HG03280 (cell line): ENCODE measurements around the gene HSD3B2.
A peak's percentile ranks its signal among the peaks of the same experiment; 100 is the strongest.
"Not testable (repeated sequence)": the region's sequence is repeated elsewhere in the genome, so short reads cannot be mapped to it uniquely, and the experiment has no call there.

Source experiments
- ATAC-seq: cut with Tn5 transposase; IDR thresholded peaks from one replicate; pipeline ENCODE4 v1.9.1; 2021; ENCODE audit warnings: mild to moderate bottlenecking, moderate library complexity; ENCODE audit not compliant: unreplicated experiment

Gene HSD3B2

DNA sequence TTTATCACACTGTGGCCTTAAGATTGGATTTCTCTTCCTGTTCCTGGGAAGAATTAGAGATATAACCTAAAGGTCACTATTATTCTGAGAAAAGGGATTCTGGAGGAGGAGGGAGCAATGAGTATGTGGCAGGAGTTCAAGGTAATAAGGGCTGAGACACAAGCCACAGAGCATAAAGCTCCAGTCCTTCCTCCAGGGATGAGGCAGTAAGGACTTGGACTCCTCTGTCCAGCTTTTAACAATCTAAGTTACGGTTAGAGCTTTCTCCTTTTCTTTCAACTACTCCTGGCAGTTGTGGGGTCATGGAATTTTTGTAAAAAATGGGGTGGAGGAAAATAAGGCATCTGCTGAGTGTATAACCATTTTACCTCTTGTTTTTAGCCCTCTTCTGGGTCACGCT is at the start of gene HSD3B2:
Gene HSD3B2 (plus strand): TSS at position 201 of the 400 bp plus-strand sequence. CDS start 270 bp downstream, outside the sequence.
- no peak for ATAC-seq

DNA sequence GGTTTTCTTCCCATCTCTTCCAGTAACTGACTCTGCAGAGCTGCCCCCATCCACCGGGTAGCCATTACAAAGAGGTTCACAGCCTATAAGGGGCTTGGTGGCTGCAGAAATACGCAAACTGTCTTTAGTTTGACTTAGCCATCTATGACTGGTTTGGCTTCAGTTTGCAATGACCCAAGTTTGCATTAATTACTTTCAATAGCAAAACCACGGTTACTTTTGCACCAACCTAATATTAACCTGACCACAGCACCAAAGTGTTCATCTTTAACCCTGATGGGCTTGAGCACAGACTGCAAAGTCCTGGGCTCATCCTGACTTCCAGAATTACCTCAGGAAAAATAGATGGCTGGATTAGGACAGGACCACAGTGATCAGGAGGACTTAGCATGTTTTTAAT is 48.5 kb upstream of the HSD3B2 start:
- ATAC-seq: peak; percentile 54

DNA sequence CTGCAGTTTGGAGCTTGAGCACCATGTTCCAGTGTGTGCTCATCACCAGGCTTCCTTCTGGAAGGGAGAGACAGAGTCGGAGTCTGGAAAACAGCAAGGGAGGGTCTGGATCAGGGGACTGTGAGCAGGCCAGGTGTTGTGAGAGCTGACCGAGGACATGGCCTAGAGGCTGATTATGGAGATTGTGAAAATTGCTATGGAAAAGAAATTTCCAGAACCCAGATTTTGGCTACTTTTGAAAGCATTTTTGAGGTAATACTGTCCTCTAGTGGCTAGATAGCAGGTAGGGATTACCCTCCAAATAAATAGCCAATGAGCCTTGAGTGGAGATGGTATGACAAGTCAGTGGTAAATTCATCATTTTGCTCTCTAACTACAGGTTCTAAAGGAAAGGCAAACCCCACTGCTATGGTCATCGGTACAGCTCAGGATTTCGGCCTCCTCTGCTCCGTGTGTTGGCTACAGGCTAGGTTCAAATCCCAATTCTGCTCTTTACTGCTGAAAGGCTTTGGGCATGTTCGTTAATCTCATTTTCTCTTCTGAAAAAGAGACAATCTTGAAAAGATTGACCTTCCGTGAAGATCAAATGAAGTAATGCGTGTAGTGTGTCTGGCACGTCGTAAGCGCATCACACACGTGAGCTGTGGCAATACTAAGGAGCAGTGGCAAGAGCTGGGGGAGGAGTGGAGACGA is 47.4 kb upstream of the HSD3B2 start:
- ATAC-seq: no peak

DNA sequence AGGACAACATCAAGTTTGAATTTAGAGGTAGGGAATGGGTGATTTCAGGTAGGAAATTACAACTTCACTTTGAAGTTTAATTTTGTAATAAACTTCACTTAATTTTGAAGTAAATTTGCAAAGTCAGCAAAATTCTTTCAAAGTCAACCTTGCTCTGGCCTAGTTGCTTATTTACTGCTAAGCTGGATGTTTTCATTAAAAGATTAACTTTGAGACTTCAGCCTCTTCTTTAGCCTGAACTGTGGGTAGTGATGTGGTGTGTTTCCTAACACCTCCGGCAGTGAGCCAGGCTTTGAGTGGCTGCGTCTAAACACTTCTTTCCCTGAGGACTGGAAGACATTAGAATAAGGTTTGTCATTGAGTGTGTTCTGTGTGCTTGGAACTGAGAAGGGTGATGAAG is 46.4 kb upstream of the HSD3B2 start, which contains the start of gene HAO2:
Gene HAO2 (plus strand): TSS at position 232 of the 400 bp plus-strand sequence. CDS start 12,301 bp downstream, outside the sequence.
- no peak for ATAC-seq

DNA sequence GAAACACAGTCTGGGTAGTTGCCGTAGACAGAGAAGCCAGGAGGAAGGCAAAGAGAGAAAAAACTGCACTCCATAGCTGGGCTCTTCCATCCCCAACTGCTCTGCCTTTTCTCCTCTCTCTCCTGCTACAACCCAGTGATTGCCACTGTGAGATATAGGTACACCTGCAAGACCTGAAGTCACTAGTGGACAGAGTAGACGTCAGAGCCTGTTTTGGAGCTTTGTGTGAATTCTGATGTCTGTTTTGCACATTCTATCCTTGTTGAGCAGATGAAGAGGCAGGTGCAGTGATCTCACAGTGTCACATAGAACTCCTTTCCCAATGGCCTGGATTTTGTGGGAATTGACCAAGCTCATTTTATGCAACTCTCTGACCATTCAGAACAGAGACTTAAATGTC is 44.2 kb upstream of the HSD3B2 start:
- no peak for ATAC-seq

DNA sequence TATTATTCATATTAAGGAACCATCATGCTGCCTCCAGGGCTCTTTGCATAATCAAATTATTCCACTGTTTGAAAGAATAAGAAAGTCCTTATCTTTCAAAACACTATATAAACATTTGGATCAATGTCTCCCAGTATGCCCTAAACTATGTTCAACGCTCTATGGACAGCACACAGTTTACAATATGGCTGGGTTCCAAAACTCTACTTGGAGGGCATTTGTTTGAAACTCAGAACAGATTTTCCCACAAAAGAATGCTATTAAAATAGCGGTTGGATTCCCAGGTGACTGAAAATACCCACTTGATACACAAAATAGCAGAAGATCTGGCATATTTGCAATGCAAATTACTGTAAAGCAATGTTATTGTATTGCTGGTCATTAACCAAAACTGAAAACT is 43.1 kb upstream of the HSD3B2 start:
- no peak for ATAC-seq

DNA sequence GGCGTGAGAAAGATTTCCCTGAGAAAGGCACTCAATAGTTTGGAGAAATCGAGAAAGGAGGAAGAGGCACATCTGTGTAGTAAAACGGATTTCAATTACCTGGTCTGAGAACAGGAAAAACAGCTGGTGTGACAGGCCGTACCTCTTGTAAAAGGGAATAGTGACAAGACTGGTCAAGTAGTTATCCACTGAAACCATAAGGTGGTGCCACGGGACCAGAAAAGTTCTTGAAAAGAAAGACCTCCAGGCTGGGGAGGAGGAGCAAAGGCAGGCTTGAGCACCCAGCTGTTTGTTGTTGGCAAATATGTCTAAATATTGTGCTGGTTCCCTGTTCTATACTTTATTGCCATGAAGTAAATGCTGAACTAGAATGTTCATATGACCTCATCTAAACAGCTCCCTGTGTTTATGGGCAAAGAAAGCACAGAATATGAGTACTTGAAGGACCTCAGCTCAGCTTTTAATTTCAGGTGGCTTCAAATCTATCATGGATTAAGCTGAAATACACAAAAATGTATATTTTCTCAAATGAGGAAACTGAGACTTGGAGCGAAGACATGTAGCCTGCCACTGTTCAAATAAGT is 42.4 kb upstream of the HSD3B2 start:
- ATAC-seq: peak; percentile 70

DNA sequence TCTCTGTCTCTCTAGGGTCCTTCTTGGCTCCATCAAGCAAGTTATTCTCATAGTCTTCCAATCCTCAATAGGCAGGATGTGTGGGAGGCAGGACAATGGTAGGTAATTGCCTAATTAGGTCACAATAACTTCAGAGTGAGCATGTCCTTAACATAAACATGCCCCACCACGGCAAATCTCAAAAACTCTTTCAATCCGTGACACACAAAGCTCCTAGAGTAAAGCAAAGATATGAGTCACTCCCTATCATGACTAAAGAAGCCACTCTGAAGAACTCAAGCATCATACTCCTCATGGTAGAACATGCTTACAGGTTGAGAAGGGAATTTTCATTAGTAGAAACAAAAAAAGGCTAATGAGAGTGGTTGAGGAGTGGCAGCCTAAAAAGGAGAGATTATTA is 41.5 kb upstream of the HSD3B2 start:
- ATAC-seq: peak; percentile 61

DNA sequence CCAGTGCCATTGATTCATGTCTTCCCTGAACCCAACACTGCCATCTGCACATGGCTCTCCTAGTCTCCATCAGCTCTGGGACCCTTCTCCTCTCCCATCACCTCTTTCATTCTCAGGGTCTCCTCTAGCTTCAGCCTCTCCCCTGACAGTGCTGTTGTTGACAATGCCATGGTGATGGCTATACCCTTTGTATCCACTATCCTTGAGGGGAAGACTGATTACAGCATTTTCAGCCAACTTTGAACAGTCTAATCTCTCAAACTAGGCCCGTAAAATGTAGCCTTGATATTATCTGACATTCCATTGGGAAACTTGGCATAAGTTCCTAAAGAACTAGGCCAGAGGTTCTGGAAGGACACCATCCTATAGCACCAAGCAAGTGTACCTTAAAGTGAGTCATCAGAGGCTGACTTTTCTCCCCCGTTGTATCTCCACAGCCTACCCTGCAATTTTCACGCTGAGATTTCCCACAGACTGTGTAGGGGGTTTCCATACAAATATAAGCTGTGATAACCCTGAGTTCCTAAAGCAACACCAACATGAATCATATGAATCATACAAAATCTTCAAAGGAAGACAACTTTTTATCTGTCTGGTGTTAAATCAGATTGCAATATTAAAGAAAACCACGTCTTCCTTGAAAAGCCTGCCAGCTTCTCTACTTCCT is 40.6 kb upstream of the HSD3B2 start:
- no peak for ATAC-seq

DNA sequence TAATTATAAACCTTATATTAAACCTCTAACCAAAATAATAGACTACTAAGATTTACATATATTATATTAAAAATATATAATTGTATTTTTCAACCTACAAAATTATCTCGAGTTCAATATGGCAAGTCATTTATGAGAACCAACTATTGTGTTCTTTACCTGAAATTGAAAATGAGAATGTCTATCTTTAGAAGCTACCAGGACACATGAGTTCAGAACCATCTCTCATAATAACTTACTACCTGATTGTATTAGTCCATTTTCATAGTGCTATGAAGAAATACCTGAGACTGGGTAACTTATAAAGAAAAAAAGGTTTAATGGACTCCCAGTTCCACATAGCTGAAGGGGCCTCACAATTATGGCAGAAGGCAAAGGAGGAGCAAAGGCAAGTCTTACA is 39.6 kb upstream of the HSD3B2 start:
- ATAC-seq: no peak

DNA sequence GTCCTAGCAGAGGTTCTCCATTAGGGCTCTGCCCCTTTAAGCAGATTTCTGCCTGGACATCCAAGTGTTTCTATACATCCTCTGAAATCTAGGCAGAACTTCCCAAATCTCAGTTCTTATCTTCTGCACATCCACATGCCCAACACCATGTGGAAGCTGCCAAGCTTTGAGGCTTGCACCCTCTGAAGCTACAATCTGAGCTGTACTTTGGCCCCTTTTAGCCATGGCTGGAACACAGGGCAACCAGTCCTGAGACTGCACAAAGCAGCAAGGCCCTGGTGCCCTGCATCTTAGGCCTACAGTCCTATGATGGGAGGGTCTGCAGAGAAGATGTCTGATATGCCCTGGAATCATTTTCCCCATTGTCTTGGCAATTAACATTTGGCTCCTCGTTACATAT is 38.4 kb upstream of the HSD3B2 start:
- no peak for ATAC-seq

DNA sequence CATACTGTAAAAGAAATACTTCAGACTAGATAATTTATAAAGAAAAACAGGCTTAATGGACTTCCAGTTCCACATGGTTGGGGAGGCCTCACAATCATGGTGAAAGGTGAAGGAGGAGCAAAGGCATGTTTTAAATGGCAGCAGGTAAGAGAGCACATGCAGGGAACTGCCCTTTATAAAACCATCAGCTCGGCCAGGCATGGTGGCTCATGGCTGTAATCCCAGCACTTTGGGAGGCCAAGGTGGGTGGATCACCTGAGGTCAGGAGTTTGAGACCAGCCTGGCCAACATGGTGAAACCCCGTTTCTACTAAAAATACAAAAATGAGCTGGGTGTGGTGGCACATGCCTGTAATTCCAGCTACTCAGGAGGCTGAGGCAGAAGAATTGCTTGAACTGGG is 37.4 kb upstream of the HSD3B2 start:
- not testable (repeated sequence) for ATAC-seq

DNA sequence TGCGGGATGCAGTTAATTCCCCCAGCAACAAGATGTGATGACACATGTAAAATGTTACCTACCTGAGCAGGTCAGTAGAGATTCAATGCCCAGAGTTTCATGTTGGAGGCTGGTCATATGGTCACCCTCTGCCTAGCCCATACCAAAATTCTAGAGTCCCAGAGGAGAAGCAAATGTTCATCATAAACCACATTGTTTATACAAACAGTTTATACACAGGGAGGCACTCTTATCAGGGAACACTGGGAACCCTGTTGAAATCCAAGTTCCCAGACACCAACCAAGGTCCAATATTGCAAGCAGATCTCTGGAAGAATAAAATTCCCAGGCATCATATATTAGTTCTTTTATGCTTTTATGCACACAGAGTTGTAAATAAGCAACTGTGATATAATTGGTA is 35.8 kb upstream of the HSD3B2 start:
- ATAC-seq: no peak

DNA sequence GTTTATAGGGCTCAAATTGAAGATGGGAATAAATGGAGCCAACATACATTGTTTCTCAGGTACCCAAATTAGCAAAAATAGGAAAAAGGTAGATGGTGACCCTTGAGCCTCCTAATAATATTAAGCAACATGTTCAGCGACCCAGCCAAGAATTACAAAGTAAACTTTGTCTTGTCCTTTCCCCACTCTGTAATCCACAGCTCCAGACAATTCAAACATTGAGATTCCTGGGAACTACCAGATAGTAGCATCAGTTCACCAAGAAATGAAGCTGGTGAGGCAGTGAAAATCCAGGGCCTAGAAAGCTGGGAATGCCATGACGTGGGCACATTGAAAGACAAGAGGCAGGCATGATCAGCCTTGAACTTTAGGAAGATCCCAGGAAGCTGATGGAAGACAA is 34.6 kb upstream of the HSD3B2 start:
- no peak for ATAC-seq

DNA sequence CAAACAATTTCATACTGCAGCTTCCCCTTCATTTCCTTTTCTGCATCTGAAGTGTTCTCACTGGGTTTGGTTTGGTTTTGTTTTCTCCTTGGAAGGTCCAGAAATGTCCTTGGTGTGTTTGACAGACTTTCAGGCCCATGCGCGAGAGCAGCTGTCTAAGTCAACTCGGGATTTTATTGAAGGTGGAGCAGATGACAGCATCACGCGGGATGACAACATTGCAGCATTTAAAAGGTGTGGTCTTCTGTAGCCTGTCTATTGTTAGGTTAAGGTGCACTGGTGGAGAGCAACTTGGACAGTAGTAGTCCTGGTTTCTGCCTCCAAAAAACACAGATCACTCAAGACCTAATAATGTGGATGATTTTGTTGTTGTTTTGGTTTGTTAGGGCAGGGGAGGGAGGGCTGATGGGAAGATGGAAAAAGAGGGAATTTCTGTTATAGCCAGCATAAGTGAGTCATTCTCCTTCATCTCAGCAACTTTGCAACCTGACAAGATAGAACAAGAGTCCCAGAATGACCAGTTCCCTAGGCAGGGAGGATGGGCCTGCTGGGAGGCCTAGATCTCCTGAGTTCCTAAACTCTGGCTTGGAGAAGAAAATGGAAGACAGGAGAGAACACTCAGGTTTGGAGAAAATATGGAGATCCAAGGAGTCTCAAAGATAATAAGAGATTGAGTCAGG is 33.8 kb upstream of the HSD3B2 start:
- no peak for ATAC-seq

DNA sequence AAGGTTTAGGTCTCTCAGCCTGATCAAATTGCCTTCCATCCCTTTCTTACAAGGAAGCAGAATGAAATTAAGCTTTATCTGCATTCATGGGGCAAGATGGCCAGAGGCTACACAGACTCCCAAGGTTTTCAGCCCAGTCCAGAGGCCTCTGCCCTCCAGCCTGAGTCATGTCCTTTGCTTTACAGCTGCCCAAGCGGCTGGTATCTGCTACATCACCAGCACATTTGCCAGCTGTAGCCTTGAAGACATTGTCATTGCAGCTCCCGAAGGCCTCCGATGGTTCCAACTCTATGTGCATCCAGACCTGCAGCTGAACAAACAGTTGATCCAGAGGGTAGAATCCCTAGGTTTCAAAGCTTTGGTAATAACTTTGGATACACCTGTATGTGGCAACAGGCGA is 30.4 kb upstream of the HSD3B2 start:
- no peak for ATAC-seq

DNA sequence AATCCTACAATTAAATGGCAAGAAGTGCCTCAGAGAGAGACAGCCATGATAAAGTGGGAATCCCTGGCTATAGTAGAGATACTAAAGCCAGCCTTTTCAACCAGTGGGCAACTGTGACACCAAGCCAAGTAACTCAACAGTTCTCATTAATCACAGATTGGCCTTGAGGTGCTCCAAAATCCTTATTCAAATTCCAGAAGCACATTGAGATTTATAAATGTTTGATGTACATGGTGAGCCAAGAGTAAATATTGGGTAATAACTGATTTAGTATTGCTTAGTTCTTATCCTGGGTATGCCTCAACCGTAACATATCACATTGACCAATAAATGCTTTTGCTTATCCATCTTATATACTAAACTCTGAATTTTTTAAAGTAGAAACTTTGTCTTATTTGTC is 29.3 kb upstream of the HSD3B2 start:
- no peak for ATAC-seq

DNA sequence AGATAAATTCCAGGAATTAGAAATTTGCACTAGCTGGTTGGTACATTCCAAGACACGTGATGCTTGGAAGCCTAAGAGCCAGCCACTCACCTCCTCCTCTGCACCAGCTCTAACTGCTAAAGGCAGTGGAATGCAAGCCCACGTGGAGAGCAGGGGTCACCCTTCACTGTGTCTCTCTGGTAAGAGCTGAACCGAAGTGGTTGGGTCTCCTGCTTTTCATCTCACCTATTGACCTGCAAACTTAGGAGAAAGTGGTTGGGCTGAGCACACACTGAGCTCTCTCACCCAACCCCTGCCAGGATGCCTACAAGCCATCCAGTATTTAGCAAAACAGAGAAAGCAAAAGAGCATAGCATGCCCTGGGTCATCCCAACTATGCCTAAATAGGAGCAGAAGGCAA is 27.1 kb upstream of the HSD3B2 start:
- no peak for ATAC-seq

DNA sequence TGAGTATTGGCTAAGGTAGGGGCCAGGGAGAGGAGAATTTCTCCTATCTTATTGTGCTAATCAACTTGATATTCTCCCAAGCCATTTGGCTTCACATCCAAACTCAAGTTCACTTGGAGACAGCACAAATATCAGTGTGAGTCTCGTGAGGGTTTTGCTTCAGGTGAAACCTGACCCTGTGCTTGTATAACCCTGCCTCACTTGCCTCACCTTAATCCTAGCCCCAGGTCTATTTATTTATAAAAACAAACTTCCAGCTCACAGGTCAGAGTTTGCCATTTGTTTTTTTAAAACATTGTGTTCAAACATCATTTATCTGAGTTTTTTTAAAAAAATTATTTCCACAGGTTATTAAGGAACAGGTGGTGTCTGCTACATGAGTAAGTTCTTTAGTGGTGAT is 26.5 kb upstream of the HSD3B2 start:
- ATAC-seq: no peak

DNA sequence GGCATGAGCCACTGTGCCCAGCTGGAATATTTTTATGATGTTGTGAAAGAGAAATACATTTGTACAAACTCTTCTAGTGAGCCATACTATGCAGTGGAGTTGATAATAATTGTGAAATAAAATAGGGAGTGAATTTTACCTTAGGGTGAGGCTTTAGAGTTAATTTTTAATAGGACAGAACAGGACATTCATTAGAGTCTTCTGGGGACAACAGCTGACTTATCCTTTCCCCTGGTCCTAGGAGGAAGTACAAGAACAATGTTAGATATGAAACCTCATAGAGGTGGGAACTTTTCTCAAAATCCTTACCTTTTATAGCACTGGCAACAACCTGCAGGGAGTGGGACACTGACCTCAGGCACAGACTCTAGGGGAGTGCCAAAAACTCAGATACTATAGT is 24.4 kb upstream of the HSD3B2 start:
- no peak for ATAC-seq

DNA sequence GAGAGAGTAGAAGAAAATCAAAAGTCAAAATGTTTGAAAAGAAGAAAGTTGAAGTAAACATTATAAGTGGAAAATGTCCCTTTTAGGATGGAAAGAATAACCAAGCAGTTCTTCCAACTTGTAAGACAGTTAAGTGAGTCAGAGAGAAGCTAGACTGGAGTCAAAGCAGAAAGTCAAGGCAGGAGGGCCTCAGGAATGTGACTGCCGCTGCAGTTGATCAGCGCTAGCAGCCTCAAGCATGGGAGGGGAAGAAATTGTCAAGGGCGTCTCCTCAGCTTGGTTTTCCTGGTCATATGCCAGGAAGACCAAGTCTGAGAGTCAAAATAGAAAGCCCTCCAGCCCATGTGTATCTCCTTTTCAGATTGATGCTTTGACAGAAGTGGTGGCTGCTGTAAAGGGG is 23.2 kb upstream of the HSD3B2 start:
- ATAC-seq: no peak

DNA sequence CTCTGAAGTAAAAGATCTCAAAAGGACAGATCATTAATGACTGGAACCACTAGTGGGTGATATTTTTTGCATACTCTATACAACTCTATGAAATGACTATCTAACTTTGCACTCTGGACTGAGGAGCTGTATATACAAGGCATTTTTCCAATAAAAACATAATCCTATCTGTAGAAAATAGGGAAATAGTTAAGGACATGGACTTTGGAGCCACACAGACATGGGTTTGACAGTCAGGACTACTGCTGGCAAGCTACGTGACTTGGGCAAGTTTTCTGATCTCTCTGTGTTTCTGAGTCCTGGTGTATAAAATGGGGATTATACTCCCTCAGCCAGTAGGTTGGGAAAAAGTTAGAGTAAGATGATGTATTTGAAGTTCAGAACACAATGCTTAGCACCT is 20.9 kb upstream of the HSD3B2 start:
- no peak for ATAC-seq
